HCT116 (cell line): ENCODE data around the gene PGC. TPM values are rescaled to one million over a fixed set of nuclear protein-coding genes. Genes with fewer than 3 reads are reported as not detected.

Experiments used
- ATAC-seq: fragments of 200-7000 bp; cut with Tn5 transposase; 2 replicates; pipeline ENCODE4 v1.9.1; 2020; ENCODE audit warnings: mild to moderate bottlenecking, moderate library complexity
- BruUV-seq: library from RNA; stranded (reverse); fragments of 400-500 nt; replicated peaks from 2 replicates; lab custom pipeline; 2021; lab: Mats Ljungman, UMichigan
- CTCF ChIA-PET: fragments of 300-600 bp; sonication (Branson Sonifier 250); formaldehyde crosslinking; loops from one replicate; lab custom pipeline; 2021; ENCODE audit warnings: antibody characterized with exemption; lab: Charles Lee
- POLR2A ChIA-PET: fragments of 300-600, 350-600 bp; sonication (Branson Sonifier 250); formaldehyde crosslinking; loops from one replicate; lab custom pipeline; 2021; ENCODE audit warnings: antibody characterized with exemption; lab: Charles Lee
- RAD21 ChIA-PET, 2 experiments: fragments of 300-600 bp; sonication (Branson Sonifier 250); formaldehyde crosslinking; loops; one replicate each; lab custom pipeline; 2023; ENCODE audit warnings: low total read pairs in 2 of 2; ENCODE audit not compliant: uncharacterized antibody in 2 of 2, unreplicated experiment in 2 of 2, low non-redundant PET in 1 of 2; lab: Charles Lee
- DNase-seq: peaks from one replicate; pipeline ENCODE4 v3.0.0-alpha.2; 2010; ENCODE audit warnings: low read depth, low spot score
- H2AFZ ChIP-seq: fragments of 200-600 bp; shearing (Covaris generic), sonication (generic); 2 replicates; pipeline ENCODE4 v1.6.1; 2017; ENCODE audit warnings: low read depth, mixed run types, mixed read lengths, antibody characterized with exemption, low read length; ENCODE audit not compliant: poor library complexity, severe bottlenecking
- H3K27ac ChIP-seq: 2 replicates; pipeline ENCODE4 v1.5.1; 2012; ENCODE audit warnings: low read depth, low read length
- H3K27me3 ChIP-seq: fragments of 200-600 bp; sonication (generic); 2 replicates; pipeline ENCODE4 v1.6.1; 2016; ENCODE audit warnings: mixed run types, low read length, mixed read lengths; ENCODE audit not compliant: insufficient read depth
- H3K36me3 ChIP-seq, 2 experiments: fragments of 200-500 bp in 1 of 2; fragments of 200-600 bp in 1 of 2; sonication (Bioruptor generic) in 1 of 2; sonication (generic) in 1 of 2; 2 replicates each; pipeline versions ENCODE4 v1.5.1 to v1.6.1; 2014 to 2016; ENCODE audit warnings: low read length in 2 of 2, inconsistent platforms in 1 of 2, mixed read lengths in 1 of 2, mixed run types in 1 of 2; ENCODE audit not compliant: insufficient read depth in 2 of 2, control insufficient read depth in 1 of 2
- H3K4me1 ChIP-seq, 2 experiments: fragments of 200-600 bp in 1 of 2; sonication (generic) in 1 of 2; 2 replicates each; pipeline versions ENCODE4 v1.5.1 to v1.6.1; 2012 to 2017; ENCODE audit warnings: low read length in 2 of 2, inconsistent platforms in 1 of 2, mild to moderate bottlenecking in 1 of 2, mixed read lengths in 1 of 2, mixed run types in 1 of 2, moderate library complexity in 1 of 2; ENCODE audit not compliant: insufficient read depth in 2 of 2, control insufficient read depth in 1 of 2
- H3K4me2 ChIP-seq: fragments of 200-600 bp; sonication (generic); 2 replicates; pipeline ENCODE4 v1.6.1; 2017; ENCODE audit warnings: mixed run types, low read length, mixed read lengths
- H3K4me3 ChIP-seq, 2 experiments: fragments of 200-600 bp in 1 of 2; sonication (generic) in 1 of 2; replicated peaks in 1 of 2; 2 replicates each; pipeline ENCODE4 v1.5.1; 2011 to 2016; ENCODE audit warnings: low read length in 2 of 2, control low read depth in 1 of 2, low read depth in 1 of 2, mild to moderate bottlenecking in 1 of 2, mixed read lengths in 1 of 2, mixed run types in 1 of 2
- H3K79me2 ChIP-seq: fragments of 200-600 bp; sonication (generic); 2 replicates; pipeline ENCODE4 v1.6.1; 2017; ENCODE audit warnings: mild to moderate bottlenecking, mixed run types, low read length, moderate library complexity, mixed read lengths; ENCODE audit not compliant: insufficient read depth
- H3K9ac ChIP-seq: fragments of 200-600 bp; sonication (generic); 2 replicates; pipeline ENCODE4 v1.6.1; 2016; ENCODE audit warnings: low read length, mixed read lengths
- H3K9me2 ChIP-seq: fragments of 200-600 bp; sonication (generic), shearing (Covaris generic); 2 replicates; pipeline ENCODE4 v1.6.1; 2017; ENCODE audit warnings: mixed run types, mild to moderate bottlenecking, moderate library complexity; ENCODE audit not compliant: insufficient read depth
- H3K9me3 ChIP-seq, 2 experiments: fragments of 200-500 bp in 1 of 2; fragments of 200-600 bp in 1 of 2; sonication (Bioruptor generic) in 1 of 2; sonication (generic) in 1 of 2; 2 replicates each; pipeline ENCODE4 v1.6.1; 2014 to 2017; ENCODE audit warnings: low read length in 2 of 2, mixed read lengths in 2 of 2, inconsistent platforms in 1 of 2, low read depth in 1 of 2, mild to moderate bottlenecking in 1 of 2, mixed run types in 1 of 2, moderate library complexity in 1 of 2; ENCODE audit not compliant: control insufficient read depth in 1 of 2, insufficient read depth in 1 of 2
- H4K20me1 ChIP-seq: fragments of 200-600 bp; sonication (generic), shearing (Covaris generic); 2 replicates; pipeline ENCODE4 v1.6.1; 2017; ENCODE audit warnings: mixed run types, mild to moderate bottlenecking, moderate library complexity; ENCODE audit not compliant: insufficient read depth
- ATF3 ChIP-seq: IDR thresholded peaks from 2 replicates; pipeline ENCODE4 v1.6.1; 2012
- CBX3 ChIP-seq: IDR thresholded peaks from 2 replicates; pipeline ENCODE4 v1.6.1; 2012; ENCODE audit warnings: low read depth
- EGR1 ChIP-seq: IDR thresholded peaks from 2 replicates; pipeline ENCODE4 v1.6.1; 2012; ENCODE audit warnings: low read depth
- ELF1 ChIP-seq: IDR thresholded peaks from 2 replicates; pipeline ENCODE4 v1.6.1; 2012; ENCODE audit warnings: low read depth, borderline replicate concordance
- FOSL1 ChIP-seq: IDR thresholded peaks from 2 replicates; pipeline ENCODE4 v1.6.1; 2012; ENCODE audit warnings: low read depth
- JUND ChIP-seq: IDR thresholded peaks from 2 replicates; pipeline ENCODE4 v1.6.1; 2012
- MAX ChIP-seq: IDR thresholded peaks from 2 replicates; pipeline ENCODE4 v1.6.1; 2012
- POLR2A ChIP-seq: IDR thresholded peaks from 2 replicates; pipeline ENCODE4 v1.7.0; 2011; ENCODE audit warnings: borderline replicate concordance; ENCODE audit not compliant: insufficient read depth, insufficient read length; ENCODE audit errors: extremely low read depth
- REST ChIP-seq: IDR thresholded peaks from 2 replicates; pipeline ENCODE4 v1.6.1; 2012; ENCODE audit warnings: low read depth
- SIN3A ChIP-seq: IDR thresholded peaks from 2 replicates; pipeline ENCODE4 v1.6.1; 2012; ENCODE audit warnings: low read depth
- YY1 ChIP-seq: IDR thresholded peaks from 2 replicates; pipeline ENCODE4 v1.6.1; 2011; ENCODE audit warnings: low read length, low read depth, moderate library complexity, mild to moderate bottlenecking; ENCODE audit not compliant: insufficient replicate concordance; ENCODE audit errors: extremely low read depth
- ZFX ChIP-seq: fragments of 450-650 bp; IDR thresholded peaks from 2 replicates; pipeline ENCODE4 v1.6.1; 2017
- ZNF274 ChIP-seq: fragments of 200-500 bp; sonication (Bioruptor generic); IDR thresholded peaks from 2 replicates; pipeline ENCODE4 v1.6.1; 2014; ENCODE audit warnings: mild to moderate bottlenecking, low read depth, low read length, inconsistent platforms
- intact Hi-C: fragments of 100-400 bp; cut with micrococcal nuclease; formaldehyde crosslinking; loops from 2 replicates; pipeline ENCODE4 v1.10.0; 2022
- total RNA-seq: library from RNA; stranded (reverse); gene quantifications from one replicate; pipeline ENCODE4 v1.2.1, GENCODE V29; 2021; ENCODE audit not compliant: unreplicated experiment
- TF ChIP-seq, protein P1 (sequence below): IDR thresholded peaks from 2 replicates; pipeline ENCODE4 v1.6.1; 2011; ENCODE audit warnings: mild to moderate bottlenecking, low read length, moderate library complexity; ENCODE audit not compliant: insufficient replicate concordance; ENCODE audit errors: extremely low read depth

PGC gene
- total RNA-seq, 1 experiment from 2014 or later: 1.2 TPM

DNA sequence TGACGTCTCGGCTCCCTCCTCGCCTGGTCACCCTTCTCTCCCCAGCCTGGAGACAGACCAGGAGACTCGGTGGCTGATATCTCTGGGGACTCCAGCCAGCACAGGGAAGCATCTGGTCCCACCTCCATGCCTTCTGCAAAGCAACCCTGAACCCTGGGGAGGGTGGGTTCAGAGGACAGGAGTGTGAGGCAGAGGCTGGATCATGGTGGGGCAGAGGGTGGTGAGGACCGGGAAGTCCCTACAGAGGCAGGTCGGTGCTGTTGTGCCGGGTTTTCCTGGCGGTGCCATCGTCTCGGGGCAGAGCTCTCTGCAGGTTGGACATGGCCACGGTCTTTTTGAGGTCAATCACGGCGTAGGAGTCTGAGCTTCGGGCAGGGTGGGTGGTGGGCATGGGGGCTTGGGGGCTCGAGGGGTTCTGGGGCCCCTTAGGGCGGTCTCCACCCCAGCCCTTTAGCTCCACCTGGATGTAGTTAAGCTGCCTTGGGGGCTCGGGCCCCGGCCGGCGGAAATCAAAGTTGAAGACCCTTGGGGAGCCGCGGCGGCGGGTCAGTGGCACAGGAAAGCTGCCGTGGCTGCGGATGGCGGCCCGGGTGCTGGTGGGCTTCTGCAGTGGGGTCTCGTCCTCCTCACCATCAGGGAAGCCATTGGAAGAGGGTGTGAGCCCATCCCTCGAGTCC, 23.3 kb upstream of the PGC start (continued):
- no peak for TF ChIP-seq ELF1
- TF ChIP-seq ATF3: no peak
- no peak for TF ChIP-seq CBX3
- TF ChIP-seq, protein P1, sequence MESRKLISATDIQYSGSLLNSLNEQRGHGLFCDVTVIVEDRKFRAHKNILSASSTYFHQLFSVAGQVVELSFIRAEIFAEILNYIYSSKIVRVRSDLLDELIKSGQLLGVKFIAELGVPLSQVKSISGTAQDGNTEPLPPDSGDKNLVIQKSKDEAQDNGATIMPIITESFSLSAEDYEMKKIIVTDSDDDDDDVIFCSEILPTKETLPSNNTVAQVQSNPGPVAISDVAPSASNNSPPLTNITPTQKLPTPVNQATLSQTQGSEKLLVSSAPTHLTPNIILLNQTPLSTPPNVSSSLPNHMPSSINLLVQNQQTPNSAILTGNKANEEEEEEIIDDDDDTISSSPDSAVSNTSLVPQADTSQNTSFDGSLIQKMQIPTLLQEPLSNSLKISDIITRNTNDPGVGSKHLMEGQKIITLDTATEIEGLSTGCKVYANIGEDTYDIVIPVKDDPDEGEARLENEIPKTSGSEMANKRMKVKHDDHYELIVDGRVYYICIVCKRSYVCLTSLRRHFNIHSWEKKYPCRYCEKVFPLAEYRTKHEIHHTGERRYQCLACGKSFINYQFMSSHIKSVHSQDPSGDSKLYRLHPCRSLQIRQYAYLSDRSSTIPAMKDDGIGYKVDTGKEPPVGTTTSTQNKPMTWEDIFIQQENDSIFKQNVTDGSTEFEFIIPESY: no peak
- no peak for TF ChIP-seq JUND
- no peak for TF ChIP-seq POLR2A

- DNase-seq (no peak), ATAC-seq (no peak)
- no peaks in the 10 kb centered on the region for H4K20me1 ChIP-seq
- H3K79me2 ChIP-seq: no peaks in the 10 kb centered on the region
- peaks cover 8 to 21% of the 10 kb centered on the region in 2 experiments; a peak in 3 of 4 replicates for H3K4me1 ChIP-seq
- H3K9me3 ChIP-seq: no peaks in the 10 kb centered on the region
- H3K36me3 ChIP-seq: peaks cover 0 to 5% of the 10 kb centered on the region in 2 experiments; a peak in 2 of 4 replicates
- RAD21 ChIA-PET: no interaction called here
- intact Hi-C loops: no loop called here
- H3K4me3 ChIP-seq: no peak overlapping the region
- no peak overlapping the region for H3K27ac ChIP-seq
- POLR2A ChIA-PET: no interaction called here
- H3K9me2 ChIP-seq: no peaks in the 10 kb centered on the region
- CTCF ChIA-PET: interaction anchor here (0.5 kb wide), 1 partner anchor 19 kb away, joined by 3 read pairs; no protein-coding TSS in a partner anchor
- no peaks in the 10 kb centered on the region for H3K27me3 ChIP-seq
- TF ChIP-seq SIN3A (no peak), ZNF274 (no peak), FOSL1 (no peak), ELF1 (no peak), REST (no peak), MAX (no peak), EGR1 (no peak), ZFX (no peak), CBX3 (no peak), YY1 (no peak)
- TF ChIP-seq, protein P1: no peak
- no peak overlapping the region for H2AFZ ChIP-seq
- no peak overlapping the region for H3K9ac ChIP-seq
- BruUV-seq: no TSS peak
- no peak overlapping the region for H3K4me2 ChIP-seq
Measured at GRCh38 chr6:41769376-41769775, 22.2 kb upstream of the PGC start.
